ENCODE results near the gene NKX1-2. TPM values are rescaled to one million over a fixed set of nuclear protein-coding genes. Genes with fewer than 3 reads are reported as not detected.

NKX1-2 gene
- total and polyA plus RNA-seq, 2 of the 4 experiments (the other 2 are of a cell fraction): not detected

- POLR2A ChIA-PET (ENCODE audit: unreplicated experiment): no interaction called here
- Histone ChIP-seq H4K5ac (ENCODE audit: low read depth, low read length) (no peak overlapping the region), H2BK15ac (ENCODE audit: low read depth, low read length) (no peak overlapping the region), H3K9me3 (ENCODE audit: control insufficient read depth, insufficient read depth, low read length) (no peaks in the 10 kb centered on the region), H3K27me3 (ENCODE audit: control insufficient read depth, insufficient read depth, low read length) (no peaks in the 10 kb centered on the region), H3K18ac (ENCODE audit: low read depth, low read length) (no peak overlapping the region), H3K79me1 (ENCODE audit: low read depth in 1 of 2, low read length in 2 of 2) (no peaks in the 10 kb centered on the region), H3K4me2 (ENCODE audit: low read depth, low read length) (no peak overlapping the region), H3K4ac (ENCODE audit: low read depth, low read length) (no peak overlapping the region), H2AK9ac (replicated peaks; ENCODE audit: low read depth, low read length, poor library complexity) (no peak overlapping the region), H4K20me1 (ENCODE audit: insufficient read depth, low read length) (no peaks in the 10 kb centered on the region), H3K9ac (ENCODE audit: low read depth, low read length) (no peak overlapping the region), H3K9me1 (ENCODE audit: insufficient read depth, low read length) (0 out of 2 replicates have a peak, but pooled peaks cover 3% of the 10 kb centered on the region), H2BK5ac (ENCODE audit: low read depth, low read length, poor library complexity, severe bottlenecking) (no peak overlapping the region), H3K4me3 (ENCODE audit: insufficient read depth, low read depth, low read length) (no peak overlapping the region), H2BK20ac (ENCODE audit: low read depth, low read length) (no peak overlapping the region), H3K4me1 (ENCODE audit: control insufficient read depth, insufficient read depth, low read length) (no peaks in the 10 kb centered on the region), H3K36me3 (ENCODE audit: control insufficient read depth, insufficient read depth, low read length) (peaks cover 38% of the 10 kb centered on the region), H3K27ac (ENCODE audit: insufficient read depth, low read length) (no peak overlapping the region), H2AFZ (replicated peaks; ENCODE audit: low read length, poor library complexity) (no peak overlapping the region), H2BK120ac (ENCODE audit: low read depth, low read length) (no peak overlapping the region), H2AK5ac (ENCODE audit: low read depth, low read length) (no peak overlapping the region), H4K91ac (ENCODE audit: insufficient read depth, low read depth, low read length) (no peak overlapping the region), H4K8ac (ENCODE audit: low read depth in 2 of 2, low read length in 2 of 2) (no peak overlapping the region), H3K14ac (replicated peaks; ENCODE audit: low read depth, low read length) (no peak overlapping the region), H3K56ac (ENCODE audit: extremely low read depth, insufficient read depth, low read length) (no peak overlapping the region), H3K23ac (ENCODE audit: low read depth, low read length) (no peak overlapping the region)
- TF ChIP-seq ELK1 (IDR thresholded peaks at IDR 0.05; ENCODE audit: borderline replicate concordance, low read depth, low read length) (no peak), NFE2L2 (IDR thresholded peaks at IDR 0.05; ENCODE audit: low read depth, low read length) (no peak), CEBPB (IDR thresholded peaks at IDR 0.05; ENCODE audit: low read depth, low read length) (no peak), CTCF (conservative IDR thresholded peaks at IDR 0.05; ENCODE audit: low read depth, low read length) (no peak), RFX5 (IDR thresholded peaks at IDR 0.05; ENCODE audit: low read depth, low read length) (no peak), MAZ (IDR thresholded peaks at IDR 0.05; ENCODE audit: borderline replicate concordance, low read depth, low read length) (no peak), CHD1 (IDR thresholded peaks at IDR 0.05; ENCODE audit: low read depth, low read length) (no peak), RCOR1 (IDR thresholded peaks at IDR 0.05; ENCODE audit: insufficient replicate concordance, low read length) (no peak), FOS (IDR thresholded peaks at IDR 0.05; ENCODE audit: low read depth, low read length) (no peak), POLR2A (IDR thresholded peaks at IDR 0.05; ENCODE audit: low read depth, low read length) (no peak)
- CTCF ChIA-PET: no interaction called here
- in situ Hi-C loops (cut with MboI; ENCODE audit: low sequenced_read_pairs) (no loop called here), intact Hi-C loops (cut with micrococcal nuclease) (no loop called here), dilution Hi-C loops (cut with HindIII; ENCODE audit: low sequenced_read_pairs, unreplicated experiment) (no loop called here)
- ATAC-seq (ENCODE audit: low read depth) (no peak), DNase-seq (no peak)
- BruUV-seq (replicated peaks): no TSS peak
- 96% methylated on average over 3 of the region's 5 CpGs; no CpG with 5 or more reads in 1 of the 2 experiments for WGBS, 2 experiments (ENCODE audit: extremely low coverage in 2 of 2, insufficient read length in 1 of 2)
Measured at GRCh38 chr10:124401633-124402032, 48.2 kb downstream of the NKX1-2 start.
